SIG-M5 treated with dmso at 0.1 percent for 504 hours (cell line): ENCODE results near the gene SERTAD2.

ENCODE experiments used
- DNase-seq: peaks from one replicate; lab custom pipeline; 2025; ENCODE audit not compliant: unreplicated experiment; lab: John Stamatoyannopoulos, UW

Gene SERTAD2

GRCh38 chr2:64653109-64654062 is at the start of gene SERTAD2:
SERTAD2 (minus strand) TSS chr2:64653913; CDS start chr2:64636871, 17,042 bp downstream.
- peak; percentile 80 for DNase-seq

GRCh38 chr2:64700133-64700809 is 46.6 kb upstream of the SERTAD2 start:
- peak; percentile 41 for DNase-seq

GRCh38 chr2:64699712-64700111 is 46.0 kb upstream of the SERTAD2 start:
- no peak for DNase-seq

- DNase-seq = no peak
Measured at GRCh38 chr2:64698668-64699444, 45.1 kb upstream of the SERTAD2 start.

- no peak for DNase-seq
Measured at GRCh38 chr2:64698177-64698643, 44.5 kb upstream of the SERTAD2 start.

- DNase-seq = peak; percentile 20
Measured at GRCh38 chr2:64697297-64698176, 43.8 kb upstream of the SERTAD2 start.

- DNase-seq = no peak
Measured at GRCh38 chr2:64696636-64697035, 42.9 kb upstream of the SERTAD2 start.

GRCh38 chr2:64695721-64696261 is 42.1 kb upstream of the SERTAD2 start:
- no peak for DNase-seq

GRCh38 chr2:64692401-64692800 is 38.7 kb upstream of the SERTAD2 start:
- no peak for DNase-seq

- no peak for DNase-seq
Measured at GRCh38 chr2:64688909-64689308, 35.2 kb upstream of the SERTAD2 start.

- DNase-seq = no peak
Measured at GRCh38 chr2:64686283-64686956, 32.7 kb upstream of the SERTAD2 start.

- DNase-seq = peak; percentile 72
Measured at GRCh38 chr2:64685430-64685829, 31.7 kb upstream of the SERTAD2 start.

GRCh38 chr2:64683771-64684510 is 30.2 kb upstream of the SERTAD2 start:
- no peak for DNase-seq

GRCh38 chr2:64681479-64681967 is 27.8 kb upstream of the SERTAD2 start:
- DNase-seq = peak; percentile 35

- no peak for DNase-seq
Measured at GRCh38 chr2:64679673-64680425, 26.1 kb upstream of the SERTAD2 start.

- peak; percentile 10 for DNase-seq
Measured at GRCh38 chr2:64678771-64679590, 25.3 kb upstream of the SERTAD2 start.

- DNase-seq = no peak
Measured at GRCh38 chr2:64677530-64677929, 23.8 kb upstream of the SERTAD2 start.
